Ishikawa (cell line): Measurements from ENCODE around the gene FUT1.

Source experiments
- EGR1 ChIP-seq: IDR thresholded peaks from 2 replicates; pipeline ENCODE4 v1.6.1; 2012
- MAX ChIP-seq: IDR thresholded peaks from 2 replicates; pipeline ENCODE4 v1.6.1; 2012
- NFIC ChIP-seq: IDR thresholded peaks from 2 replicates; pipeline ENCODE4 v1.6.1; 2012
- REST ChIP-seq: IDR thresholded peaks from 2 replicates; pipeline ENCODE4 v1.6.1; 2012; ENCODE audit warnings: low read depth, mild to moderate bottlenecking
- TAF1 ChIP-seq: IDR thresholded peaks from 2 replicates; pipeline ENCODE4 v1.6.1; 2012; ENCODE audit warnings: low read depth, mild to moderate bottlenecking
- YY1 ChIP-seq: IDR thresholded peaks from 2 replicates; pipeline ENCODE4 v1.6.1; 2012; ENCODE audit warnings: low read depth

GRCh38 chr19:48784527-48784926, 32.1 kb upstream of the FUT1 start:
- no peak for TF ChIP-seq TAF1
- no peak for TF ChIP-seq YY1
- no peak for TF ChIP-seq EGR1
- no peak for TF ChIP-seq REST
- TF ChIP-seq NFIC, result no peak
- TF ChIP-seq MAX, result no peak
